NK-92 treated with Interleukin-12 subunit alpha and Interleukin-12 subunit beta, amount 100 ng/mL, for 24 hours (cell line): ENCODE results near the gene CDH18.

Experiments
- DNase-seq: peaks from one replicate; lab custom pipeline; 2025; lab: John Stamatoyannopoulos, UW

The CDH18 gene

DNA sequence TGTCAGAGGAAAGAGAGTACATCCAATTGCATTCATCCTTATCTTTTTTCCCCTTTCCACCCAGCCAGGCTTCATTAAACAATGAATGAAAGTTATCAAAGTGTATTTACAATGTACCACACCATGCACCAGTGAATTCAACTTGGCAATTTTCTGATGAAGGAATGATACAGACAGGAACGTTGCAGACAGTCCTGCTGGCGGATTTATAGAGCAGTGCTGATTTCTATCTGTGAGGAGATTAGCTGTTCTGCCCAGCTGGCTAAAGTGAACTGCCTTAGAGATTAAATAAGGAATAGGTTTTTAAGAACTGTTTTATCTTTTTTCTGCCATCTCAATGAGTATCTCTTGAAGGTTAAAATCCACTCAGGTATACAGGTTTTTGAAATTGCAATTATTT, 403.9 kb downstream of the CDH18 start:
- no peak for DNase-seq

GRCh38 chr5:19577882-19578281, 410.1 kb downstream of the CDH18 start:
- DNase-seq = no peak

GRCh38 chr5:19568004-19568403, 420.0 kb downstream of the CDH18 start:
- no peak for DNase-seq

DNA sequence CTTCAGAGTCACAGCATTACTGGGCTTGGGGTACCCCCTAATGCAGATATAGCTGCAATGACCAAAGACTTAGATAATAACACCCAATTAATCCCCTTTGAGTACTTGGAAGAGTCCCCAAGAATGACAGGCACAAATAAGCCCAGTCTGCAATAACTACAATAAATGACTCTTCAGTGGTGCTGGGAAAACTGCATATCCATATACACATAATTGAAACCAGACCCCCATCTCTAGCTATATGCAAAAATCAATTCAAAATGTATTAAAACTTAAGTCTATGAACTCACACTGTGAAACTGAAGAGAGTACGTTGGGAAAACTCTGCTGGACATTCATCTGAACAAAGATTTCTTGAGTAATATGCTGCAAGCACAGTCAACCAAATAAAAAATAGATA, 422.5 kb downstream of the CDH18 start:
- no peak for DNase-seq

DNA sequence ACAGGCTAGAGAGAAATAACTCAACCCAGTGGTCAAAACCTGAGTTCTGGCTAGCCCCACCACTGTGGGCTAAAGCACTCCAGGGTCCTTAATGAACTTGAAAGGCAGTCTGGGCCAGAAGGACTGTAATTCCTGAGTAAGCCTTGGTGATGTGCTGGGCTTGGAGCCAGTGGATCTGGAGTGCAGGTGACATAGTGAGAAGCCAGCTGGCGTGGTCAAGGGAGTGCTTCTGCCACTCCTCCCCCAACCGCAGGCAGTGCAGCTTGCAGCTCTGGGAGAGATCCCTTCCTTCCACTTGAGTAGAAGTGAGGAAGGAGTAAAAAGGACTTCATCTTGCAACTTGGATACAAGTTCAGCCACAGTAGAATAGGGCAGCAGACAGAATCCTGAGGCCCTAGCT, 424.0 kb downstream of the CDH18 start:
- DNase-seq = no peak

GRCh38 chr5:19555876-19556275, 432.1 kb downstream of the CDH18 start:
- DNase-seq = no peak

- DNase-seq = no peak
These were observed 432.6 kb downstream of the CDH18 start for GRCh38 chr5:19555436-19555835.

- DNase-seq = no peak
These were observed 433.5 kb downstream of the CDH18 start for GRCh38 chr5:19554524-19554923.

DNA sequence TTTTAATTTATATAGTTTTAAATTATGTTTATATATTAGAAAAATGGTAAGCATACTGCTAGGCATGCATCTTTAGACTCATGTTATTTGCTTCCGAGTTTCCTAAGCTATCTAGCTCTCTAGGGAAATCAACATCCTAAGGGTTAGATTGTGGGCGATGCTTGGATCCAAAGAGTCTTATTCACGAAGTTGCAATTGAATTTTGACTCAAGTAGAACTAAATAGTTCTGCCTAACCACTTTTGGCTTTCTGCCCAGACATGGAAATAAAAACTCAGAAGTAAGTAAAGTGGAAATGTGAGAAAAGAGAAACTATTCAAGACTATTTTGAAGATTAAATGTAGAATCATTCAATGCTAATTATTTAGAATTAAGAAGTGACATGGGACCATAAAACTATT, 440.4 kb downstream of the CDH18 start:
- no peak for DNase-seq

GRCh38 chr5:19546521-19546920, 441.5 kb downstream of the CDH18 start:
- DNase-seq = no peak

- no peak for DNase-seq
These were observed 449.4 kb downstream of the CDH18 start for GRCh38 chr5:19538607-19539006.

GRCh38 chr5:19536387-19536786, 451.6 kb downstream of the CDH18 start:
- DNase-seq = no peak

DNA sequence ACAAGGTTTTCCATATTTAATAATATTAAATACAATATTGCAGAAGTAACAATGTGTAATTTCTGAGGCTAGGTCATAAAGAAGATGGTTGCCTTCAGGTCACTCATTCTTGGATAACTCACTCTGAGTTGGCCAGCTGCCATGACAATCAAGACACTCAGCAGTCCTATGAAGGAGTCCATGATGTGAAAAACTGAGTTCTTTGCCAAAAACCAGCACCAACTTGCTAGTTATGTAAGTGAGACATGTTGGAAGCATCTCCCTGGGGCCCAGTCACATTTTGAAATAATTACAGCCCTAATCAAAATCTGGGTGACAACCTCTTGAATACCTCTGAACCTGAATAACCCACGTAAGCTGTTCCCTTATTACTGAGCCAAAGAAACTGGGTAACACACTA, 453.2 kb downstream of the CDH18 start:
- no peak for DNase-seq

DNA sequence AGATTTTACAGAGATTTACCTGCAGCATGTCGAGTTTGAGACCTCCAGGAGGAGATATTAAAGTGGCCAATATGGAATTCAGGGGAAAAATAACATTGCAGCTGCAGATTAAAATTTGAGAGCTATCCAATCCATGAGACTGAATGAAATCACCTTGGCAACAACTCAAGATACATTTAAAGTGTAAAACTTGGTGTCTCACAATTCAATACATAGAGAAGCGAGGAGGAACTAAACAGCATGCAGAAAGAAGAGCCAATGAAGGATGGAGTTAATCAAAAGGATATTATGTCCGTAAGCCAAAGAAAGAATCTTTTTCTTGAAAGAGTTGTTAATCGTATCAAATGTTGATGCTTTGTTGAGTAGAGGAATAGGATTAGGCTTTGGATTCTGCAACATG, 455.1 kb downstream of the CDH18 start:
- DNase-seq = no peak

DNA sequence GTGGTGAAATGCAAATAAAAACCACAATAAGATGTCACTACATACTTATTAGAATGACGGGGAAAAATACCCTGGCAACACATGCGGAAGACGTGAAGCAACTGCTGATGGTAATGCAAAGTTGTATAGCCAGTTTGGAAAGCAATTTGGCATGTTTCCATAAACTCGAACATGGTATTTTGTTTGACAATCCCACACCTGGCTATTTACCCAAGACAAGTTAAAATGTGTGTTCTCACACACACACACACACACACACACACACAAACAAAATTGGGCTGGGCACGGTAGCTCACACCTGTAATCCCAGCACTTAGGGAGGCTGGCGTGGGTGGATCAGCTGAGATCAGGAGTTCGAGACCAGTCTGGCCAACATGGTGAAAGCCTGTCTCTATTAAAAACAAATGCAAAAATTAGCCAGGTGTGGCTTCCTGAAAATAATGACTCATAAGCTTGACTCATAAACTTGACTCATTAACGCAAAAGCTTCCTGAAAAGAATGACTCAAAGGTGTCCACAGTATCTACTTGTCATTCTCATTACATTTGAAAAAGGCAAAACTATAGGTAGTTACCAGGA, 456.5 kb downstream of the CDH18 start:
- DNase-seq = no peak

DNA sequence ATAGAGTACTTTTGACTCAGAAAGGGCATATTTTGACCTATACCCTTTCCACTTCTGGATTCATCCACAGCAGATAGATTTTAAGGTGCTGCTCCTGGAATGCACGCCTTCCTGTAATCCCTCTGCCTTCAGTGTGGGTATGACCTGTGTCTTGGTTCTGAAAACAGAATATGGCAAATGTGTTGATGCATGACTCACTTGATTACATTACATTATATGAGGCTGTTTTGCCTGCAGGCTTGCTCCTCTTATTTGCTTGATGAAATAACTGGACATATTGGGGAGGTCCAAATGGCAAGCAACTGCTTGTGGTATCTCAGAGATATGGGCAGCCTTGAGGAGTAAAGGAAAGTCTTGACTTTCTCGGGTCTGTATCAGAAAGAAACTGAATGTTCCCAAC, 468.6 kb downstream of the CDH18 start:
- DNase-seq = no peak

GRCh38 chr5:19498852-19499251, 489.1 kb downstream of the CDH18 start:
- no peak for DNase-seq

- no peak for DNase-seq
These were observed 490.7 kb downstream of the CDH18 start for GRCh38 chr5:19497229-19497815.

DNA sequence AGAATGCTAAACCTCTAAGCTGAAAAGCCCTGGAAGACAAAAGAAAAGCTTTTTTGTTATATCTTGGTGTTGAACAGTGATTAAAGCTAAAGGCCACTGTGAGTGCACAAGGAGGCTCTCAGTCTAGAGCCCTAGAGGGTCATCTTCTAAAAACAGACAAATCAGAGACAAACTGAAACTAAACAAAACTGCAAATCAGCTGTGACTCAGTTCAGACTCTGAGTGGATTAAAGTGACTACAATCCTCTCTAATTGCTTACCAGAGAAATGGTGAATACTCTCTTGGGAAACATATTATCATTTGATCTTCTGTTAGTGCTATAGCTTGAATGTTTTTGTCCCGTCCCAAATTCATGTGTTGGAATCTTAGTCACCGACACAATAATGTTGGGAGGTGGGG, 491.9 kb downstream of the CDH18 start:
- DNase-seq = no peak

DNA sequence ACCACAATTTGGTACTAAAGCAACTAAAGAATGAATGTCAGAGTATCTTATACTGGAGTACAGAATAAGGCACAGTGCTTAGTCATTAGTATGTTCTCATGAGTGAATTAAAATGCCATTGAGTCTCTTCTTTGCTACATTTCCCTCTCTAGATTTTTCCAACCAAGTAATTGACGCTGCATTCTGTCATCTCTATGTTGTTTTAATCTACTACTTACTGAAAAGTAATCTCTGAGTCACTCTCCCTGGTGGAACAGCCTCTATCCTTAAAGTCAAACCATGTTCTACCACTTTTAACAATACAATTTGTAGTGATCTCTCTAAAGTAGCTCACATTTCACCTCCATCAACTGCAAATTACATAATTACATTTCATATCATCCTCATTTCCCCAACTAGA, 495.1 kb downstream of the CDH18 start:
- no peak for DNase-seq

DNA sequence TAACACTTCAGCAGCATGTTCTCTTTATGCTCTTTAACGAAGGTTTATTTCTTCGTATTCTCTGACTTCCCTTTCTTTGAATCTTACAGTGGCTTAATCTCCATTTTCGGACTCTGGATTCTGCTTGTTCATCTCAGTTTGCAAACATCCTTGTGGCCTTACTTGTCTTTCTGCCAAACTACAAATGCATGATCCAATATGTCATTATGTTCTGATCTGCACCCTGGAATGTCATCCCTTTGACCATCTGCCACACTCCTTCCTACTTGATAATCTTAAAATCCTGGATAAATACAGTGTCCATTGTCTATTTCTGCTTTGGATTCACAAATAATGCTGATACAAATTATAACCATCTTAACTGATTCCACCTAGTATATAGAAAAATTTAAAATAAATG, 499.2 kb downstream of the CDH18 start:
- no peak for DNase-seq

- no peak for DNase-seq
These were observed 500.5 kb downstream of the CDH18 start for GRCh38 chr5:19487480-19487879.

DNA sequence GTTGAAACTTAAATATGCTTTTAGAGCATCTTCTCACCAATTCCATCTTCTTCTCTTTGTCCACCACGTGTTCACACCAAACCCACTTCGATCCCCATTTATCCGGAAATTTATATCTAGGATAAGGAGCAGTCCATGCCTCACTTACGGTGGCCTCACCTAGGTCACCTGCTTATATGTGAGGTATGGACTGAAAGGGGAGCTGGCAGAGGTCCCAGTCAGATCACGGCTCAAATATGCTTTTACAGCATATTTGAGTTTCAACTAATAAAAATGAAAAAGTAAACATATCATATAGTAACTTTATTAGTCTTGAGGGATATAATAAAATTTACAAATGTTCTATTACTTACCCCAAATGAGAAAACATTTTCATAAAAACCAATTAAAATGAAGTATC, 508.4 kb downstream of the CDH18 start:
- no peak for DNase-seq

- no peak for DNase-seq
These were observed 526.0 kb downstream of the CDH18 start for GRCh38 chr5:19462019-19462418.

DNA sequence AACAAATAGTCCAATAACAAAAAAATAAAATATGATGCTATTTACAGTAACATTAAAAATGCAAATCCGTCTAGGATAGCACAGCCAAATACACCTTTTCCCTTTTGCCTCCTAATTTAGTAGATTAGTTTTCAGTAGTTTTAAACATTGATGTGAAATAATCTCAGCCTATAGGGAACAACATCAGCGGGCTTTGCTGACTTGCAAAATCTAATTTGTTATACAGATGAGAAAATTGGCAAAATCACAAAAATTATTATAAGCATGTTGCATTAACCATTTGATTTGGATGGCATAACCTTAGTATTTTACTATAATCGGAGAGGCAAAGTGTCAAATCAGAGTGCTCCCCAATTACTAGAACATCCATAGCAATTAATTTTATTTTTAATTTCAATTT, 563.5 kb downstream of the CDH18 start:
- no peak for DNase-seq
